ENCODE results near the gene PTPN2.

Gene PTPN2

GRCh38 chr18:12857215-12857905 lies 26.7 kb downstream of the PTPN2 start:
- no peak for DNase-seq

GRCh38 chr18:12855916-12856315 lies 28.1 kb downstream of the PTPN2 start:
- DNase-seq: no peak

GRCh38 chr18:12852566-12853315 lies 31.3 kb downstream of the PTPN2 start:
- no peak for DNase-seq

GRCh38 chr18:12851716-12852115 lies 32.3 kb downstream of the PTPN2 start:
- no peak for DNase-seq

- no peak for DNase-seq
Observed at GRCh38 chr18:12849548-12849947, 34.5 kb downstream of the PTPN2 start.

- DNase-seq: no peak
Observed at GRCh38 chr18:12848405-12848804, 35.6 kb downstream of the PTPN2 start.

GRCh38 chr18:12844391-12844790 lies 39.6 kb downstream of the PTPN2 start:
- no peak for DNase-seq

- DNase-seq: no peak
Observed at GRCh38 chr18:12843420-12844350, 40.4 kb downstream of the PTPN2 start.

- no peak for DNase-seq
Observed at GRCh38 chr18:12842459-12843380, 41.3 kb downstream of the PTPN2 start.

GRCh38 chr18:12841070-12841469 lies 43.0 kb downstream of the PTPN2 start:
- DNase-seq: no peak

- no peak for DNase-seq
Observed at GRCh38 chr18:12840382-12840781, 43.7 kb downstream of the PTPN2 start.

- DNase-seq: peak; percentile 33
Observed at GRCh38 chr18:12839526-12840196, 44.4 kb downstream of the PTPN2 start.

- no peak for DNase-seq
Observed at GRCh38 chr18:12839057-12839525, 44.9 kb downstream of the PTPN2 start.

- peak; percentile 89 for DNase-seq
Observed at GRCh38 chr18:12838178-12838634, 45.8 kb downstream of the PTPN2 start.

GRCh38 chr18:12837747-12838146 lies 46.3 kb downstream of the PTPN2 start:
- DNase-seq: peak; percentile 47

- no peak for DNase-seq
Observed at GRCh38 chr18:12836551-12836950, 47.5 kb downstream of the PTPN2 start.

GRCh38 chr18:12828116-12829051 lies 55.7 kb downstream of the PTPN2 start:
- peak; percentile 19 for DNase-seq

- DNase-seq: no peak
Observed at GRCh38 chr18:12827588-12827987, 56.4 kb downstream of the PTPN2 start.

GRCh38 chr18:12825230-12825629 lies 58.8 kb downstream of the PTPN2 start:
- DNase-seq: no peak

- DNase-seq: no peak
Observed at GRCh38 chr18:12823892-12824291, 60.1 kb downstream of the PTPN2 start.
